ENCODE data around the gene ATG13.
"Not testable (repeated sequence)": the region's sequence is repeated elsewhere in the genome, so short reads cannot be mapped to it uniquely, and the experiment has no call there.

ATG13 gene

GRCh38 chr11:46700241-46701077 is 83.1 kb downstream of the ATG13 start, which contains the start of the genes ARHGAP1 and ZNF408:
Gene ARHGAP1 (minus strand): TSS chr11:46700619. CDS start chr11:46696107, 4,512 bp downstream.
Gene ZNF408 (plus strand): TSS chr11:46701031. CDS start chr11:46701048, 17 bp downstream.
- peak; percentile 99 for DNase-seq

- no peak for DNase-seq
These were observed 83.8 kb downstream of the ATG13 start for GRCh38 chr11:46701078-46701654.

- no peak for DNase-seq
These were observed 87.8 kb downstream of the ATG13 start for GRCh38 chr11:46705070-46705688.

GRCh38 chr11:46706886-46707285 is 89.5 kb downstream of the ATG13 start:
- DNase-seq, result no peak

- DNase-seq, result not testable (repeated sequence)
These were observed 92.0 kb downstream of the ATG13 start for GRCh38 chr11:46709351-46709750.

GRCh38 chr11:46710821-46711269 is 93.5 kb downstream of the ATG13 start:
- no peak for DNase-seq

GRCh38 chr11:46711303-46711702 is 94.0 kb downstream of the ATG13 start:
- no peak for DNase-seq

- DNase-seq, result no peak
These were observed 95.7 kb downstream of the ATG13 start for GRCh38 chr11:46712874-46713576.

- DNase-seq, result not testable (repeated sequence)
These were observed 100.4 kb downstream of the ATG13 start for GRCh38 chr11:46717825-46718154.

GRCh38 chr11:46718155-46719019 is 101.0 kb downstream of the ATG13 start:
- no peak for DNase-seq

GRCh38 chr11:46719048-46719542 is 101.7 kb downstream of the ATG13 start, which contains the start of gene F2:
Gene F2 (plus strand): TSS chr11:46719213. CDS start chr11:46719236, 23 bp downstream.
- no peak for DNase-seq

GRCh38 chr11:46719543-46720218 is 102.3 kb downstream of the ATG13 start:
- DNase-seq, result no peak

- no peak for DNase-seq
These were observed 103.9 kb downstream of the ATG13 start for GRCh38 chr11:46721286-46721685.

- no peak for DNase-seq
These were observed 105.4 kb downstream of the ATG13 start for GRCh38 chr11:46722566-46723358.

GRCh38 chr11:46723359-46723680 is 106.0 kb downstream of the ATG13 start:
- DNase-seq, result no peak

- DNase-seq, result no peak
These were observed 106.7 kb downstream of the ATG13 start for GRCh38 chr11:46724088-46724487.

Data from CD4-positive, alpha-beta T cell treated with Interleukin-10 for 1 hour (primary cell).